ENCODE results near the gene TIAM2.

DNA sequence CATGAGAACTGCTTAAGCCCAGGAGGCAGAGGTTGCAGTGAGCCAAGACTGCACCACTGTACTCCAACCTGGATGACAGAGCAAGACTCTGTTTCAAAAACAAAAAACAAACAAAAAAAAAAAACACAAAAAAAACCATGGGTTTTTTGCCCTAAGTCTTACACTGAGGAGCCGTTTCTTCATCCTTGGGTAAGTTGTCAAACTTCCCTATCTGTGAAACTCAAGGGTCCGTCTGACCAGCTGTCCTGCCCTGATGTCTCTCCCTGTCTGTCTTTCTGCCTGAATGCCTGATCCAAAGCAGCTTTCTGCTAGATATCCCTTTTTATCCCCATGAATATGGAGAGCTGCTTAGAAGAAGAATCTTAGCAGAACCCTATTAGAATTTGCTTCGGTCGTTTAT, 227.4 kb downstream of the TIAM2 start:
- TF ChIP-seq, protein P1, sequence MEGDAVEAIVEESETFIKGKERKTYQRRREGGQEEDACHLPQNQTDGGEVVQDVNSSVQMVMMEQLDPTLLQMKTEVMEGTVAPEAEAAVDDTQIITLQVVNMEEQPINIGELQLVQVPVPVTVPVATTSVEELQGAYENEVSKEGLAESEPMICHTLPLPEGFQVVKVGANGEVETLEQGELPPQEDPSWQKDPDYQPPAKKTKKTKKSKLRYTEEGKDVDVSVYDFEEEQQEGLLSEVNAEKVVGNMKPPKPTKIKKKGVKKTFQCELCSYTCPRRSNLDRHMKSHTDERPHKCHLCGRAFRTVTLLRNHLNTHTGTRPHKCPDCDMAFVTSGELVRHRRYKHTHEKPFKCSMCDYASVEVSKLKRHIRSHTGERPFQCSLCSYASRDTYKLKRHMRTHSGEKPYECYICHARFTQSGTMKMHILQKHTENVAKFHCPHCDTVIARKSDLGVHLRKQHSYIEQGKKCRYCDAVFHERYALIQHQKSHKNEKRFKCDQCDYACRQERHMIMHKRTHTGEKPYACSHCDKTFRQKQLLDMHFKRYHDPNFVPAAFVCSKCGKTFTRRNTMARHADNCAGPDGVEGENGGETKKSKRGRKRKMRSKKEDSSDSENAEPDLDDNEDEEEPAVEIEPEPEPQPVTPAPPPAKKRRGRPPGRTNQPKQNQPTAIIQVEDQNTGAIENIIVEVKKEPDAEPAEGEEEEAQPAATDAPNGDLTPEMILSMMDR (IDR thresholded peaks at IDR 0.05): no peak
- no peak for TF ChIP-seq EP300 (IDR thresholded peaks at IDR 0.05)
